Stimulated activated CD8-positive, alpha-beta memory T cell treated with anti-CD3 and anti-CD28 coated beads, Interleukin-7, amount 100 ng/mL, for 4 hours (primary cell): ENCODE data around the gene NIPA2.

Experiments used
- DNase-seq, 2 donors: peaks; one replicate each; pipeline ENCODE4 v3.0.0-alpha.2; 2020; ENCODE audit warnings: low read depth in 2 of 2

The NIPA2 gene

DNA sequence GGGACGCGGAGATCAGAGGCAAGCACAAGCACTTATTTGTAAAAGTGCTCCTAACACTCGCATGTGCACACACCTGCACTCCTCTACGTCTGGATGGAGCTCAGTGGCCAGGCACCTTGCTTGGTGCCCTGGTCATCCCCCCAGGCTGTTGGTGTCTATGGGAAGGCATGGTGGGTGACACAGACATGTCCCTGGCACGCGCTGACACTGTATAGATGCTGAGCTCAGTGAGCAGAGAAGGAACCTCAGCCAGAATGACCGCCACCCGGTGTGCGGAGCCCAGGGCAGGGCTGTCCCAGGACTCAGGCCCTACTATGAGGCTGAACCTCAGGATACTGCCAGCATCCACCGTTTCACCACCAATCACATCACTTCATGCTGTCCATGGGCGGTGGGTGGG, 64.5 kb downstream of the NIPA2 start:
- no peak for DNase-seq

GRCh38 chr15:22903427-22903826, 65.0 kb downstream of the NIPA2 start:
- no peak for DNase-seq

- DNase-seq: no peak
Observed at GRCh38 chr15:22903961-22904534, 65.6 kb downstream of the NIPA2 start.

GRCh38 chr15:22904736-22905135, 66.3 kb downstream of the NIPA2 start:
- no peak for DNase-seq

DNA sequence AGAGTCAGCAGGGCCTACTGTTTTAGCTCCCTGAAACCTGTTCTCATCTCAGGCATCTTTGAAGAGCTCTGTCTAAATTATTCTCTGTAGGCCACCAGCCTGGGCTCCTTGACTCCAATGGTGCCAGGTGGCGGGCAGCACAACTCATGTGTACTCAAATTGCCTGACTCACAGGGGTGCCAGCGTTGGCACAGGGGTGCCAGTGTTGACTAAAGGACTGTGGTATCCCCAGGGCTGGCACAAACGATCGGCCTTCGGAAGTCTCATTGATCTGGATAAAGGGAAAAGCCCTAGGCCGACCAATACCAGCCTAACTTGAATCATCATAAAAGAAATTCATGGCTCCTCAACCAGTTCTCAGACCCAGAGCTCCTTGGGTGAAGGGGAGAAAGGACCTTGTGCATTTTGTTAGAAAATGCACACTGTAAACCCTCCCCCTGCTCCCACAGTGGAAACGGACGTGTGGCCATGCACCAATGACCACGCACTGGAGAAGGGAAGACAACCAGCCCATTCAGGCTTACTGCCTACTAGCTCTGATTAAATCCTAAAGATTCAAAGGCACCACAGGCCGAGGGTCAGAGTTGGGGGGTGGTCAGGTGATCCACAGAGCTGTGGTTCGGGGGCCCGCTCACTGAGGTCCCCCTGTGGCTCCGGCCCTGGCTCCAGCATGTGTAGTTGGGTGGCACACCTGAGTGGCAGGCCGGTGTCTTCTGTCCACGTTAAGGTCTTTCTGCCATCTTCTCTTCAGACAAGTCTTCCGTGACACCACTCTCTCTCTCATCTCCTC, 68.9 kb downstream of the NIPA2 start:
- DNase-seq: no peak

DNA sequence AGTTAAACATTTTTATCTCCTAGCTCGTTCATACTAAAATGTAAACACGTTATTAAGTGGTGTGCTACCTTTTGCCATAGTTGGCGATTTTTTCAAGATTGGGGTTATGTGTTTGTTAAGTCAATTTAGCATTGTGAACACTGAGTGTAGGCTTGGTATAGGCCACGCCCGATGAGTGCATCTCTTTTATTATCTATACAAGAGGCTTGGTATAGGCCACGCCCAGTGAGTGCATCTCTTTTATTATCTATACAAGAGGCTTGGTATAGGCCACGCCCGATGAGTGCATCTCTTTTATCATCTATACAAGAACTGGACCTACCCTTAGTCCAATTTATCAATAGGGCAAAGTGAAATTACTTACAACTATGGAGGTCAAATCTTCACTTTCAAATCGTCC, 70.4 kb downstream of the NIPA2 start:
- DNase-seq: no peak

GRCh38 chr15:22911306-22911705, 72.8 kb downstream of the NIPA2 start:
- DNase-seq: no peak

- no peak for DNase-seq
Observed at GRCh38 chr15:22912256-22912655, 73.8 kb downstream of the NIPA2 start.

GRCh38 chr15:22913646-22914380, 75.3 kb downstream of the NIPA2 start:
- DNase-seq: no peak

- DNase-seq: no peak
Observed at GRCh38 chr15:22915866-22916515, 77.5 kb downstream of the NIPA2 start.

DNA sequence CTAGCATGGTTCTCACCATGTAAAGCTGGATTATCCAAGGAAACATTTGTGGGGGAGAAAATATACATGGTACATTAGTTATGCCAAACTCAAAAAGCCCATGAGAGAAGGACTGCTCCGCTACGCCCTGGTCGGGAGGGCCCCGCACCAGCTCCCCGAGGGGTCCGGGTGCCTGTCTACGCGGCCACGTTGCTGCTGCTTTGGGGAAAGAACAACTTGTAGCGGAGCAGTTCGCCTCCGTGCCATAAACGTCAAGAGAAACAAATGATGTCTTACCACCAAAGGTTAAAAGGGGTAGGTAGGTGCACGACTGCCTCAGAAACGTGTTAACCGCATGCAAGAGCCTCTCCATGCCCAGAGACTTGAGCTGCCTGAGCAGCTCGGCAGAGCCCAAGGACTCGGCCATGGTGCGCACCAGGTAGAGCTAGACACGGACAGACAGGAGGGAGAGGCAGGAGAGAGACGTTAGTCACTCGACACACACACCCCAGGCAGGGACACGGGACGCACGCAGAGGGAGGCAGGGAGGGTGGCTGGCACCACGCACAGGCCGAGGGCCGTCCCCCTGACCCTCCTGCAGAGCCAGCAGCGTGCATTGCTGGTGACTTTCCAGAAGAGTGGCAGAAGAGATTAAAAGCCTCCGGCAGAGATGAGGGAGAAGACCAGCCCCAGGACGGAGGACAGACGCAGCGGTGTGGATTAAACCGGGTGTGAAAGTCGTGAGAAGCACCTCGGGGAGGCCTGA, 78.3 kb downstream of the NIPA2 start:
- DNase-seq: no peak

DNA sequence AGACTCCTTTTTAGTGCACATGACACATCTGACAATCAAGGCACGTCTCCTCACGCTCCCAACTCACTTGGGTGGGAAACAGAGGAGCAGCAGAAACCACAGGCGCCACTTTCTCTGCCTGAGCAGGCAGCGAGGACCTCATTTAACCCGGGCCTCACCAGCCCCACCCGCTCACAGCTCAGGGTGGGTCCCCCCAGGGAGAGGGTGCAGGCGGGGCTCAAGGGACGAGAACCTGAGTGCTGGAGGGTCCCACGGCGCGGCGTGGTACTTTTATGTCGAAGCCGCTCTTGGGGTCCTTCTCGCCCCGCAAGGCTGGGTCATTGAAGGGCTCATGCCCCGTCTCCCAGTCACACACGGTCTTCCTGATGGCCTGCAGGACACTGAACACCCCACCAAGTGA, 79.1 kb downstream of the NIPA2 start:
- no peak for DNase-seq
